Measurements from ENCODE around the gene RNF126.
"Not testable (repeated sequence)": the region's sequence is repeated elsewhere in the genome, so short reads cannot be mapped to it uniquely, and the experiment has no call there.

Gene RNF126

DNA sequence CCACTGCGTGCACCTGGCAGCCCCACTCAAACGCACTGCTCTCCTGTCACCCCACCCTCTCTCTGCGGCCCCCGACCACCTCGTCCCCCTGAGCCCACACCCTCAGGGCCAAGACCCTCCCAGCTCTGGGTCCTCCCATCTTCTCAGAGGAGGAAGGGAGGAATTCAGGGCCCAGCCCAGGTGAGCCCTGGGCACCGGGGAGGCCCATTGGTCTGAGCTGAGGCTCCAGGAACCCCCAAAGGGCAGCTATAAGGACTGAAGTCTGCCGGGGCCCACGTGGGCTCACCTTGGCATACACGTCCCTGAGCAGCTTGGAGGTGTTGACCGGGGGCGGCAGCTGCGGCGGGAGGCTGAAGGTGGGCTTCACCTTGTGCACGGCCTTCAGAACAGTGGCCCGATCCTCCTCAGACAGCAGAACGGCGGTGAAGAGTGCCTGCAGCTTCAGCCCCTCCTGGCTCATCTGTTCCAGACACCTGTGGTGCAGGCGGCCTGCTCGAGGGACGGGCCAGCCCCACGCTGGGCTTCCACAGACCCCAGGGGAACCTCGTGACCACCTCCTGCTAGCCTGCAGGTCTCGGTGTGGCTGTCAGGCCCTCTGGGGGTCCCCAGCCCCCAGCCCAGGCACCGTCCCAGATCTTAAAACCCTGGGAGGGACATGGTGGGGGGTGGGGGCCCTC is 38.4 kb downstream of the RNF126 start:
- DNase-seq, result no peak

DNA sequence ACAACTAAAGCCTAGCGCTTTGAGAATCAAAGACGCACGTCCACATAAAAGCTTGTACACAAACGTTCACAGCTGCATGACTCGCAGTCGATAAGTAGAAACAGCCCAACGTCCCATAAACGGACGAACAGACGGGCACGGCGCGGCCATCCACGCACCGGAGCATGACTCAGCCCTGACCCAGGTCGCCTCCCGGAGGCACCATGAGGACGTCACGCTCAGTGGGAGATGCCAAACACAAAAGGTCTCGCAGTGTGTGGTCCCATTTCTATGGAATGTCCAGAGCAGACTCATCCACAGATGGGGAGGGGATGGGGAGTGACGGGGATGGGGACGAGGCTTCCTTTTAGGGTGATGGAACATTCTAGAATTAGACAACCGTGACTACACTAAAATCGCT is 39.0 kb downstream of the RNF126 start:
- no peak for DNase-seq

DNA sequence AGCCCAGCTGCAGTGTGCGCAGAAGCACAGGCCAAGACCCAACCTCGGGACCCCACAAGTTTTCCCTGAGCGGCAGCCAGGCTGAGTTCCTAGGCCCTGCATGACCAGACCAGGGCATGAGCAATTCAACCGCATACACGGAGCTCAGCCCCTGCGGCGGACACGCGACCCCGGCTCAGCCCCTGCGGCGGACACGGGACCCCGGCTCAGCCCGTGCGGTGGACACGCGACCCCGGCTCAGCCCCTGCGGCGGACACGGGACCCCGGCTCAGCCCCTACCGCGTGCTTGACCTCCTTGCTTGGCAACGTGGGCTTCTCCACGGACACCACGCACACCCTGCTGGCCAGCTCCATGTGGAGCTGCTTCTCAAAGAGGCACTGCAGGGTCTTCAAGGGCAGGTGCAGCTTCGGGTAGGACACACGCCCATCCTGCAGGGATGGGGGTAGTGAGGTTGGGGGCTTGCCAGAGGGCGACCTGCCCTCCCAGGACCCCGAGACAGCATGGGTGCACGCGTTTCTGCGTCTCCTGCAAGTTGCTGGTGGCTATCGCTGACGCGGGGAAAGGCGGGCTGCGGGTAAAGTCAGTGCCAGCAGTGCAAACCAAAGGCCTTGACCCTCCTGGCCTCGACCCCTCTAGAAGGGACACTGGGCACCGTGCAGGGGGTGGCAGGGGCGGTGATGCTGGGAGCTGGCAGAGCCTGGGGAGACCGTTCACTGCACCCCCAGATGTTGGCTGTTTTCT is 39.7 kb downstream of the RNF126 start:
- no peak for DNase-seq

DNA sequence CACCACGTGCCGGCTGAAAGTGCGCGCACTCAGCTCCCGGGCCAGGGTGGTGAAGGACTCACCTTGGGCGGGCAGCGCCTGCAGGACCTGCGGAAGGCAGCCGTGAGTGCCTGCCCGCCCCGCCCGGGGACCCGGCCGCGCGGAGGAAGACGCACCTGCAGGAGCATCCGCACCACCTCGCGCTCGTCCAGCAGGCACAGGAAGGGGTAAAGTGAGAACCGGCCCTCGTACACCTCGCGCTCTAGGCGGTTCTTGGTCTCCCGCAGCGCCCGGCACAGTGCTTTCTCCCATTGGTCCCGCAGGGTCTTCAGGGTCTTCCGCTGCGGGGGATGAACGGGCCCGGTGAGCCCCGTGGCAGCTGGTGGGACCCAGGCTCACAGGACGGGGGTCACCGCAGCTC is 40.3 kb downstream of the RNF126 start:
- no peak for DNase-seq

DNA sequence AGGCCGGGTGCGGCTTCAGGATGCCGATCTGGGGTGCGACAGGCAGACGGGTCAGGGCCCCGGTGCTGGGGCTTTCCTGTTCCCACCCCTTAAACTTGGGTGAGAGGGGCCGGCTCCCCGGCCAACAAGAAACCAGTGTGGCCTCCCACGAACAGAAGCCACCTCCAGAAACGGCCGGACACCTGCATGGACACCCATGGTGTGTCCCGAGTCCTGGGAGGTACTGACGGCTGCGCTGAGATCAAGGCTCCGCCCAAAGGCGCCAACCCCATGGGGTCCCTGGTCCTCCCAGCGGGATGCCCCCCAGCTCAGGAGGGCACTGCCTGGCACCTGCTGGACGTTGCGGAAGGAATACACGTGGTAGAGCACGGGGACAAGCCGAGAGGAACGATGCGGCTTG is 41.2 kb downstream of the RNF126 start:
- DNase-seq, result no peak

DNA sequence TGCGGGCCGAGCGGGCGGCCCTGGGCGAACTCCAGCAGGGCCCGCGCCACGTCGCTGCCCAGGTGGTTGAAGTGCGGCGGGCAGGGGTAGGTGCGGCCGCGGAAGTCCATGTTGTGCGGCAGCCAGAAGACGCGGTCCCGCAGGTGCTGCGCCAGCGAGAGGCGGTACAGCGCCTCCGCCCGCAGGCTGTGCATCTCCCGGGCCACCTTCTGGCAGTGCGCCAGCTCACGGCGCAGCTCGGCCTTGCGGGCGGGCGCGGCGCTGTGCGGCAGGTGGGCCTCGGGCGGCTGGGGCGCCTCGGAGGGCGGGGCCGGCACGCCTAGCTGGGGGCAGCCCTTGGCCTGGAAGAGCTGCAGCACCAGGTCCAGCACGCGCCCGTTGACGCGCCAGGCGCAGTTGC is 41.8 kb downstream of the RNF126 start:
- not testable (repeated sequence) for DNase-seq

DNA sequence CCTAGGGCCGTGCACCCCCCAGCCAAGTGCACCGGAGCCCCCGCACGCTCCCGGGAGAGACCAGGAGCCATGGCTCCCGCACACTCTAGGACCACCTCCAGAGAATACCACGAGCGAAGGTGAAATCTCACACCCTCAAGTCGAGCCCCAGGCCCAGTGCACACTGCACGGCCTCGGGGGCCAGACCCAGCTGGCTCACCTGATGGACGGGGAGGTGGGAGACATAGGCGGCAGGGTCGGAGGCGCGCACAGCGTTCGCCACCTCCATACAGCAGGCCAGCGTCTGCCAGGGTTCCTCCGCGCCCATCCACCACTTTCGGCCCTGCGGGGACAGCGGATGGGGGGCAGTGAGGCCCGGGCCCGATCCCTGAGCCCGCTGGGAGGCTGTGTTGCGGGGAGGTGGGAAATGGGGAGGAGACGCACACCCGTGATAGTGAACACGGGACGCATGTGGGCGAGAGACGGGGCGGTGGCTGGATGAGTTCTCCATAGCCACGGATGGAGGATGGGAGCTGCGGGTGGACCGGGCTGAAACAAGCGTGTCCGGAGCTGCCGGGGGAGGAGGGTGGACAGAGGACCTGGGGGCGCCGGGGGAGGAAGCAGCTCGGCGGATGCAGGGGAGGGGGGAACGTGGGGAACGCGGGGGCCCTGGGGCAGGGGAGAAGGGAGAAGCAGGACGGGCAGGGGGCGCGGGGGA is 42.7 kb downstream of the RNF126 start:
- no peak for DNase-seq

DNA sequence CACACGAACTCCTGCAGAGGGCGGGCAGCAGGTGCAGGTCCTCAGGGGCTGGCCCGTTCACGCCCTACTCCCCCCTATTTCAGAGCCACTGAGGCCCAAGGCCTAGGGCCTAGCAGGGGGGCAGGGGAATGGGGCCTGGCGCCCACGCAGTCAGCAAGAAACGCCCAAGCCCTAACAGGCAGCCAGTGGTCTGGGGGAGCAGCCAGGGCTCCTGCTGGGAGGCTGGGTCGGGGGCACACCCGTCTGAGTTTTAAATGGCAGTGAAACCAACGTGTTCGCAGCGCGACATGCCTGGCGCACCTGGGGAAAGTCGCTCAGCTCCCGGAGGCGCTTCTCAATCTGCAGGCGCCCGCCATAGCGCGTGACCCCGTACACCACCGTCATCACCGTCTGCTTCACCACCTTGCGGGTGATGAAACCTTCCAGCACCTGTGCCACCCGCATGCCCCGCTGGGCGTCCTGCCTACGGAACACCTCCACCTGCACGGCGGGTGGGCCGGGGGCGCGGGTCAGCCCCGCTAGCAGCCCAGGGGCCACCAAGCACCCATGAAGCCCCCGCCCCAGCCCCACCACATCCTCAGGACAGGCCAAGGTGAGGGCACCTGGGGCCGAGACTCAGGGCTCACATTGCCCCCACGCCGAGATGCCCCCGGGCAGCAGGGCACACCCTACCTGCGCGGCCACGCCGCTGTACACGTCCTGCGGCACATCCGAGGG is 43.6 kb downstream of the RNF126 start:
- no peak for DNase-seq

DNA sequence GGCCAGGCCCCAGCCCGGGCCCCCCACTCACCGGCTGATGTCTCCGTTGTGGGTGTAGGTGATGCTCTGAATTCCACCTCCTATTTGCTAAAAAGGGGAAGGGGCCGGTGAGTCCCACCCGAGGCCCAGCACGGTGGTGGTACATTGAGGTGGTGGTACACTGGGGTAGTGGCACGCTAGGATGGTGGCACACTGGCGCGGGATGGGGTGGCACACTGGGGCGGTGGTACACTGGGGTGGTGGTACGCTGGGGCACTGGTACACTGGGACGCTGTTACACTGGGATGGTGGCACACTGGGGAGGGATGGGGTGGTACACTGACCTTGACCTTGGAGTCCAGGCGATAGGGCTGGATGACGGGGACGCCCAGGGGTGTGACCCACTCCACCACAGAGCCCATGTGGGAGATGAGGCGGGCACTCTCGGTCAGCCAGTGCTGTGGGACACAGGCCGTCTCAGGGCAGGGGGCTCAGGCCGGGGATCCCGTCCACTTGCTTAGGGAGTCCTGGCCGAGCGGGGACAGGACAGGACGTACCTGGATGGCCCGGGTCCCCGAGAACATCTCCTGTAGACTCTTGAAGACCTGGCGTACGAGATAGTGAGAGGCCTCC is 44.2 kb downstream of the RNF126 start:
- no peak for DNase-seq

DNA sequence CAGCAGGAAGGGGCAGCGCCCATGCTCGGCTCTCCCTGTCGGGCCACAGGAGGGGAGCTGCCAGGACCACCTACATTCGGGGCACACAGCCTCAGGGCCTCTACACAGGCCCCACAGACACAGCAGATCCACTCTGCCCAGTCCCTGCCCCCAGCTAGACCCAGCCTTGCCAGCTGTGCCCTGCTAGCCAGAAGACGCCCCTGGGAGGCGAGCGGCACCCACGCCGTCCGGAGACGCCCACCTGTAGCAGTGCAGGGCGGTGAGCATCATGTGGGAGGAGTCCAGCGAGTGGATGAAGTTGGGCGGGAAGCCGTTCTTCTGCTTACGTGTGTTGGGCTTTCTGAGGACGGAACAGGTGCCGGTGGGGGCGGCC is 44.8 kb downstream of the RNF126 start:
- no peak for DNase-seq

DNA sequence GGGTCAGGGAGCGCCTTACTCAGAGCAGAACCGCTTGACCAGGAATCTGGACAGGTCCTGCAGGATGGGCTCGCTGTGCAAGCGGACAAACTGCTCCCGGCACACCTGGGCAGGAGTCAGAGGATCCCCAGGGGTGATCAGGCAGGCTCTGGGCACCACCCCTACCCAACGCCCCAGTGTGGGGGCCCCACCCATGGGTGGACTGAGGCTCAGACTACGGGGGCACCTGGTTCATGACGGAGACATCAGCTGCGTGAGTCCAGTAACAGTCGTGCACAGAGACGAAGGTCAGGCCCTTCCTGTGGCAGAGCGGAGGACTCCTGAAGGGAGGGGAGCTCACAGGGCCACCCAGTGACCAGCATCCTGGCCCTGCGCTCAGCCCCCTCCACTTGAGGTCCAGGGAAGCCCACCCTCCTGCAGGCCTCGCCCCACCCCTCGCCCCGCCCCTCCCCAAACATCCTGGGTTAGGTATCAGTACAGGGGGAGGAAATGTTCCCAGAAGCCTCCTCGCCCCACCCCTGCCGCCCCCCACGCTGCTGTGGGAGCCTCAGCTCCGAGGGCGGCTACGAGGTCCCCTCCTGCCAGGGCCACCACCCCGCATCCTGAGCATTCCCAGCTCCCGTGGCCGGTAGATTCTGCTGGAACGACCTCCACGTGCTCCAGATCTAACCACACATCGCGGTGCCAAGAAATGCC is 45.3 kb downstream of the RNF126 start:
- no peak for DNase-seq

DNA sequence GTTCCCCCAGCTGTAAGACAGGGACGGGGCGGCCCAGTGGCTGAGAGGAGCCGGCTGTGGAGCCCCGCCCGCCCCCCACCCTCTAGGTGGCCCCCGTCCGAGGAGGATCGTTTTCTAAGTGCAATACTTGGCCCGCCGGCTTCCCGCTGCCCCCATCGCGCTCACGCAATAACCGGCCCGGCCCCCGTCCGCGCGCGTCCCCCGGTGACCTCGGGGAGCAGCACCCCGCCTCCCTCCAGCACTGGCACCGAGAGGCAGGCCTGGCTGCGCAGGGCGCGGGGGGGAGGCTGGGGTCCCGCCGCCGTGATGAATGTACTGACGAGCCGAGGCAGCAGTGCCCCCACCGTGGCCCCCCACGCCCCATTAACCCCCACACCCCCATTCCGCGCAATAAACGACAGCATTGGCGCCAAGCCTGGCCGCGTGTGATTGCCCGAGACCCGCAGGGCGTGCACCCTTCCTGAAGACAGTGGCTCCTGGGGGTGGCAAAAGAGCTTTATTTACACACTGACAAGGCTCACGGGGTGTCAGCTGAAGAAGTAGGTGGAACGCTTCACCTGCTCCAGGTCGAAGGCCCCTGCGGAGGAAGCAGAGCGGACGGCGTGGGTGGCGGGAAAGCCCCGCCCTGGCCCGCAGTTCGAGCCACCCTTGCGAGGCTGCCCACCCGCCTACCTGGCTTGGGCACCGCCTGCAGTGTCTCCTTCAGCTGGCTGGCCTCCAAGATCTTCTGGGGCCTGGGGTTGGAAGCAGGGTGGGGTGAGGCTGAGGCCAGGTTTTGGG is 46.1 kb downstream of the RNF126 start:
- no peak for DNase-seq

DNA sequence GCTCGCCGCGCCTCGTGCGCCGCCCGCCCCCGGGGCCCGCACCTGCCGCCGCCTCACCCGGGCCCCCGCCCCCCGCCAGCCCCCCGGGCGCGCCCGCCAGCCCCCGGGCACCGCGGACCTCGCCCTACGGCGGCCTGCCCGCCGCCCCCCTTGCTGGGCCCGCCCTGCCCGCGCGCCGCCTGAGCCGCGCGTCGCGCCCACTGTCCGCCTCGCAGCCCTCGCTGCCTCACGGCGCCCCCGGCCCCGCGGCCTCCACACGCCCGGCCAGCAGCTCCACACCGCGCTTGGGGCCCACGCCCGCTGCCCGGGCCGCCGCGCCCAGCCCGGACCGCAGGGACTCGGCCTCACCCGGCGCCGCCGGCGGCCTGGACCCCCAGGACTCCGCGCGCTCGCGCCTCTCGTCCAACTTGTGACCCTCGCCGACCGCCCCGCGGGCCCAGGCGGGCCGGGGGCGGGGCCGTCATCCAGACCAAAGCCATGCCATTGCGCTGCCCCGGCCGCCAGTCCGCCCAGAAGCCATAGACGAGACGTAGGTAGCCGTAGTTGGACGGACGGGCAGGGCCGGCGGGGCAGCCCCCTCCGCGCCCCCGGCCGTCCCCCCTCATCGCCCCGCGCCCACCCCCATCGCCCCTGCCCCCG is 46.8 kb downstream of the RNF126 start:
- no peak for DNase-seq

DNA sequence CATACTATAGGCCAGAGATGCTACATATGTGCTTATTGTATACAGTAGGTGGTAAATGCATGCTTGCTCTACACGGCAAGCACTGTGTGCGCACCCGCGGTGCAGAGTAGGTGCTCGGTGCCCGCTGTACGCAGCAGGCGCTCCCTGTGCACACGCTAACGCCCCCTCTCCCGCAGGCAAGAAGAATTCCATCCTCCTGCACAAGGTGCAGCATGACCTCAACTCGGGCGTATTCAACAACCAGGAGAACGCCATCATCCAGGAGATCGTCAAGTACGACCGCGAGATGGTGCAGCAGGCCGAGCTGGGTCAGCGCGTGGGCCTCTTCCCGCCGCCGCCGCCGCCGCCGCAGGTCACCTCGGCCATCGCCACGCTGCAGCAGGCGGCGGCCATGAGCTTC is 47.4 kb downstream of the RNF126 start:
- no peak for DNase-seq

DNA sequence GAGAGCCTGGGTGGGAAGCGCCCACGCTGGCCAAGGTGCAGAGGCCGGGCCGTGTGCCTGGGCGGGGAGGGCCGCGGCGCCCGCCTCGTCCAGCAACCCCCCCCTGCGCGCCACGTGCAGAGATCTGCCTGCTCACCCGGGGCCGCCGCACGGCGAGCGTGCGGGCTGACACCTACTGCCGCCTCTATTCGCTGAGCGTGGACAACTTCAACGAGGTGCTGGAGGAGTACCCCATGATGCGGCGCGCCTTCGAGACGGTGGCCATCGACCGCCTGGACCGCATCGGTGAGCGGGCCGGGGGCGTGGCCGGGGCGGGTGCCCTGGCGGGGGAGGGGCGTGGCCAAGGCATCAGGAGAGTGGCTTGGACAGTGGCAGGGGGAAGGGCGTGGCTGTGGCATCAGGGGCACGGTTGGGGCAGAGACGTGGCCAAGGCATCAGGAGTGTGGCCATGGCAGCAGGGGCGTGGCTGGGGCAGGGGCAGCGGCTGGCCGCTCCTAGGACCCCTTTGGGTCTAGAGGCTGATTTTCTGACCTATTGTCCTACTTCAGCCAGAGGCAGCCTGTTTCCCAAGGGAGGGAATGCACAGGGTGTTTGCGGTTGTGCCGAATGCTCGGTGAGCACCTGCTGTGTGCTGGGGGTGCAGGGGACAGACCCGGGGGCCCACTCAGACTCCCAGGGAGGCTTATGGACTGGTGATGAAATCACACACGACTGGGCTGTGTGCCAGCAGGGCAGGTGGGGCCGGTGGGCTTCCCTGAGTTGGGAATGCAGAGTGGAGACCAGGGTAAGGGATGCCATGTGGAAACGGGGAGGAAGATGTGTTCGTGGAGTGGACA is 49.1 kb downstream of the RNF126 start:
- DNase-seq, result no peak

DNA sequence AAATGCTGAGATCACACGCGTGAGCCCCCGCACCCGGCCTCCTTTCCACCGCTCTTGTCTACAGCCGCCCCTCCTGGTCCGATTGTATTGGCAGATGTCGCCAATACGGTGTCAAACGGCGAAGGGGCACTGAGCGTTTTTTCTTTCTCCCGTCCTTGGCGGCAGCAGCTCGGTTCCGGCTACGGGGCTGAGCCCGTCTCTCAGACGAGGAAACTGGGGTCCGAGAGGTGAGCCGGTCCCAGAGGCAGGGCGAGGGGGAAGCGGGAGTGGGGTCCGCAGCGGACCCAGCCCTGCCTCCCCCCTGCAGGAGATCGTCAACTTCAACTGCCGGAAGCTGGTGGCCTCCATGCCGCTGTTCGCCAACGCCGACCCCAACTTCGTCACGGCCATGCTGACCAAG is 50.1 kb downstream of the RNF126 start:
- no peak for DNase-seq

DNA sequence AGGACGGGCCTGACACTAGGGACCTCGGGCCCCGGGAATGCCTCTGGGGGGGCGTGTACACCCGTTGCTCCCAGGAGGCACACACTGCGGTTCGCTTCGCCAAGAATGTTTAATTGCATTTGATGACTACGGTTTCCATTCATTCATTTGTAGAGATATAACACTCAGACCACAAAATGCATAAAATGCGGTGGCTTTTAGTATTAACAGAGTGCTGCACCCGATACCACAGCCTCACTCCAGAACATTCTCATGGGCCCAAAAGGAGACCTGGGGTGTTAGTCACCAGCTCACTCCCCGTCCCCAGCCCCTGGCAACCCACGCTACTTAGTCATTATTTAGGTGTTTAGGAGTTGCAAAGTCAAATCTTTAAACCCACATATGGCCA is 51.5 kb downstream of the RNF126 start:
- DNase-seq, result peak; percentile 61

DNA sequence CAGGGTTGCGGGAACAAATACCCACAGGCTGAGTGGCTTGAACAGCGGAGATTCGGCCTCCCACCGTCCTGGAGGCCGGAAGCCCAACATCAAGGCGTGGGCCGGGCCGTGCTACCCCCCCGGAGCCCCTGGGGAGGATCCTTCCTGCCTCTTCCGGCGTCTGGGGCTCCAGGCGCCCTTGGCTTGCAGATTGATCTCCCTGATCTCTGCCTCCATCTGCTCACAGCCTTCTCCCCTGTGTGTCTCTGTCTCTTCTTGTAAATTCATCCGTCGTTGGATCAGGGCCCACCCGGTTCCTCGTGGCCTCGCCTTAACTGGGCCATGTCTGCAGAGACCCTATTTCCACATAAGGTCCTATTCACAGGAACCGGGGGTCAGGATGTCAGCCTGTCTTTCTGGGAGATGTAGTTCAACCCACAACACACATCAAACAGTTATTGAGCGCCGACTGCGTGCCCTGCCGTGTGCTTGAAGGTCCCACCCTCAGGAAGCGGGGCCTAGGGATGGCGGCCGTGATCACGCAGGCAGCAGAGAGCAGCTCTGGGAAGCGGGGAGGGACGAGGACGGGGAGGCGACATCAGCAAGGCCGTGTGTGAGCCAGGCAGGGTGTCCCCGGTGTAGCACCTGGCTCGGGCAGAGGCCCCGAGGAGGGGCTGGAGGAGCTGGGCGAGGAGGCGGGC is 52.1 kb downstream of the RNF126 start:
- DNase-seq, result peak; percentile 77

DNA sequence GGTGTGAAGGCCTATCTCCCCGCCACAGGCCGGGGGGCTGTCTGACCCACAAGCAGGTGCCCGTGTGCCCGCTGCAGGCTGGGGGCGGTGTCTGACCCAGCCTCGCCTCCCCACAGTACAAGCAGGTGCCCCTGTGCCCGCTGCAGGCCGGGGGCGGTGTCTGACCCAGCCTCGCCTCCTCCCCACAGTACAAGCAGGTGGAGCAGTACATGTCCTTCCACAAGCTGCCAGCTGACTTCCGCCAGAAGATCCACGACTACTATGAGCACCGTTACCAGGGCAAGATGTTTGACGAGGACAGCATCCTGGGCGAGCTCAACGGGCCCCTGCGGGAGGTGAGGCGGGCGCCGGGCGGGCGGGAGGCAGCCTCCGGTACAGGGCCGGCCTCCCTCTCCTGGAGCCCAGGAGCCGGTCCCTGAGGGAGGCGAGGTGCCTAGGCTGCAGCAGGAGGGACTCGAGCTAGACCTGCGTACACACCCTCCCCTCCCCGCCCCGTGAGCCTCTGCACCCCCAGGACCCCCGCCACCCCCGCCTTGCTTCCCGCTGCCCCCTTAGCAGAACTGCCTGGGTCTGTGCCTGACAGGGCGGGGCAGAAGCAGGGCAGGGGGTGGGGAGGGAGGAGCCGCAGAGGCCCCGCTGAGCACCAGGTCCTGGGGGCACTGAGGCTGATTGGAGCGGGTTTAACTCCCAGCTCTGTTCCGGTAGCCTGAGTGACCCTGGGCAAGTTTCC is 52.8 kb downstream of the RNF126 start:
- DNase-seq, result peak; percentile 62

All from CD4-positive, alpha-beta T cell treated with Interleukin-17A for 1 hour (primary cell).